Measurements from ENCODE around the gene DLX1.
"Not testable (repeated sequence)": the region's sequence is repeated elsewhere in the genome, so short reads cannot be mapped to it uniquely, and the experiment has no call there.

DLX1 gene

GRCh38 chr2:172128484-172128883 lies 43.2 kb downstream of the DLX1 start:
- no peak for DNase-seq

GRCh38 chr2:172129404-172129803 lies 44.1 kb downstream of the DLX1 start:
- DNase-seq: no peak

- no peak for DNase-seq
Observed at GRCh38 chr2:172131713-172132555, 46.6 kb downstream of the DLX1 start.

GRCh38 chr2:172134270-172134669 lies 49.0 kb downstream of the DLX1 start:
- no peak for DNase-seq

- DNase-seq: no peak
Observed at GRCh38 chr2:172135446-172135845, 50.1 kb downstream of the DLX1 start.

- no peak for DNase-seq
Observed at GRCh38 chr2:172137109-172137508, 51.8 kb downstream of the DLX1 start.

- DNase-seq: no peak
Observed at GRCh38 chr2:172137943-172138342, 52.6 kb downstream of the DLX1 start.

GRCh38 chr2:172138727-172139126 lies 53.4 kb downstream of the DLX1 start:
- DNase-seq: not testable (repeated sequence)

Data from cortex of kidney (tissue), 1 donor.